OCI-LY1 (cell line): ENCODE measurements around the gene TTC21A.

Experiments used
- CTCF ChIP-seq: fragments of 200-600 bp; sonication (generic), shearing (Covaris generic); IDR thresholded peaks from 2 replicates; pipeline ENCODE4 v1.5.1; 2017; ENCODE audit warnings: mild to moderate bottlenecking, antibody characterized with exemption, low read length, moderate library complexity, mixed read lengths
- EZH2 ChIP-seq: fragments of 200-600 bp; sonication (generic), shearing (Covaris generic); IDR thresholded peaks from 2 replicates; pipeline ENCODE4 v1.8.0; 2017; ENCODE audit warnings: borderline replicate concordance, mixed run types, mild to moderate bottlenecking, antibody characterized with exemption, low read length, moderate library complexity, mixed read lengths

GRCh38 chr3:39110041-39110639 is 2.7 kb downstream of the TTC21A start:
- TF ChIP-seq CTCF = no peak
- no peak for TF ChIP-seq EZH2
